NT2/D1 (cell line): Measurements from ENCODE around the gene SLC24A3.

Experiments
- SUZ12 ChIP-seq: IDR thresholded peaks from 2 replicates; pipeline ENCODE4 v1.6.1; 2011; ENCODE audit not compliant: insufficient read length, insufficient read depth; ENCODE audit errors: extremely low read depth
- YY1 ChIP-seq: IDR thresholded peaks from 2 replicates; pipeline ENCODE4 v1.6.1; 2011; ENCODE audit not compliant: insufficient read length, insufficient read depth
- ZNF274 ChIP-seq: IDR thresholded peaks from 2 replicates; pipeline ENCODE4 v1.6.1; 2011; ENCODE audit warnings: mild to moderate bottlenecking, low read depth, low read length

- TF ChIP-seq SUZ12 (no peak), ZNF274 (no peak), YY1 (no peak)
Observed at GRCh38 chr20:19251958-19252357, 39.5 kb downstream of the SLC24A3 start.
